Activated naive CD8-positive, alpha-beta T cell (primary cell): ENCODE results near the gene GAA.

Experiments used
- H3K27ac Mint-ChIP-seq: one replicate; pipeline ENCODE4 v1.8.0; 2021; ENCODE audit warnings: mixed read lengths
- H3K27me3 Mint-ChIP-seq: one replicate; pipeline ENCODE4 v1.8.0; 2021; ENCODE audit warnings: mixed read lengths
- H3K36me3 Mint-ChIP-seq: one replicate; pipeline ENCODE4 v1.8.0; 2021; ENCODE audit warnings: mixed read lengths
- H3K4me1 Mint-ChIP-seq: one replicate; pipeline ENCODE4 v1.8.0; 2021; ENCODE audit warnings: low read depth, mixed read lengths
- H3K4me3 Mint-ChIP-seq: one replicate; pipeline ENCODE4 v1.8.0; 2021; ENCODE audit warnings: mild to moderate bottlenecking, mixed read lengths
- H3K9me3 Mint-ChIP-seq: one replicate; pipeline ENCODE4 v1.8.0; 2021; ENCODE audit warnings: low read depth, mixed read lengths

The GAA gene

GRCh38 chr17:80132906-80133625 lies 31.7 kb downstream of the GAA start:
- Mint-ChIP-seq H3K4me3 (no peak overlapping the region), H3K27me3 (no peaks in the 10 kb centered on the region), H3K36me3 (no peaks in the 10 kb centered on the region), H3K9me3 (no peaks in the 10 kb centered on the region), H3K27ac (peak overlapping the region; percentile 9), H3K4me1 (no peaks in the 10 kb centered on the region)

- Mint-ChIP-seq H3K9me3 (no peaks in the 10 kb centered on the region), H3K4me1 (no peaks in the 10 kb centered on the region), H3K27ac (peak overlapping the region; percentile 9), H3K4me3 (no peak overlapping the region), H3K27me3 (no peaks in the 10 kb centered on the region), H3K36me3 (no peaks in the 10 kb centered on the region)
These were observed 32.2 kb downstream of the GAA start for GRCh38 chr17:80133626-80133970.

GRCh38 chr17:80137131-80137530 lies 35.8 kb downstream of the GAA start:
- Mint-ChIP-seq H3K36me3 (peaks cover 3% of the 10 kb centered on the region), H3K9me3 (no peaks in the 10 kb centered on the region), H3K27me3 (no peaks in the 10 kb centered on the region), H3K4me3 (no peak overlapping the region), H3K4me1 (no peaks in the 10 kb centered on the region), H3K27ac (no peak overlapping the region)

- Mint-ChIP-seq H3K9me3 (no peaks in the 10 kb centered on the region), H3K4me1 (peaks cover 3% of the 10 kb centered on the region), H3K27ac (no peak overlapping the region), H3K4me3 (no peak overlapping the region), H3K27me3 (no peaks in the 10 kb centered on the region), H3K36me3 (peaks cover 3% of the 10 kb centered on the region)
These were observed 37.6 kb downstream of the GAA start for GRCh38 chr17:80138856-80139426.

- peaks cover 27% of the 10 kb centered on the region for H3K4me1 Mint-ChIP-seq
- H3K27ac Mint-ChIP-seq = no peak overlapping the region
- no peaks in the 10 kb centered on the region for H3K9me3 Mint-ChIP-seq
- no peaks in the 10 kb centered on the region for H3K27me3 Mint-ChIP-seq
- no peak overlapping the region for H3K4me3 Mint-ChIP-seq
- peaks cover 10% of the 10 kb centered on the region for H3K36me3 Mint-ChIP-seq
These were observed 40.2 kb downstream of the GAA start for GRCh38 chr17:80141463-80142165.

- H3K27ac Mint-ChIP-seq = no peak overlapping the region
These were observed 41.5 kb downstream of the GAA start for GRCh38 chr17:80142929-80143328.

GRCh38 chr17:80145076-80146075 lies 44.0 kb downstream of the GAA start:
- Mint-ChIP-seq H3K4me1 (peaks cover 34% of the 10 kb centered on the region), H3K27me3 (no peaks in the 10 kb centered on the region), H3K27ac (peak overlapping the region; percentile 81), H3K4me3 (peak overlapping the region; percentile 99), H3K9me3 (no peaks in the 10 kb centered on the region), H3K36me3 (peaks cover 8% of the 10 kb centered on the region)

More at GRCh38 chr17:80142929-80143328, 41.5 kb downstream of the GAA start:
- H3K36me3 Mint-ChIP-seq = peaks cover 10% of the 10 kb centered on the region
- no peaks in the 10 kb centered on the region for H3K9me3 Mint-ChIP-seq
- H3K4me3 Mint-ChIP-seq = no peak overlapping the region
- H3K4me1 Mint-ChIP-seq = peaks cover 28% of the 10 kb centered on the region
- H3K27me3 Mint-ChIP-seq = no peaks in the 10 kb centered on the region

GRCh38 chr17:80146121-80147034 lies 45.0 kb downstream of the GAA start:
- peak overlapping the region; percentile 96 for H3K27ac Mint-ChIP-seq
- H3K27me3 Mint-ChIP-seq = no peaks in the 10 kb centered on the region
- peaks cover 8% of the 10 kb centered on the region for H3K36me3 Mint-ChIP-seq
- H3K4me1 Mint-ChIP-seq = peaks cover 34% of the 10 kb centered on the region
- H3K9me3 Mint-ChIP-seq = no peaks in the 10 kb centered on the region
- H3K4me3 Mint-ChIP-seq = peak overlapping the region; percentile 99

GRCh38 chr17:80147035-80147822 lies 45.8 kb downstream of the GAA start, which contains the start of gene EIF4A3:
EIF4A3 (minus strand) TSS chr17:80147128; CDS start chr17:80146961, 167 bp downstream.
- Mint-ChIP-seq H3K4me1 (peaks cover 38% of the 10 kb centered on the region), H3K4me3 (peak within 1 kb of the TSS; percentile 99), H3K36me3 (peaks cover 8% of the 10 kb centered on the region), H3K27me3 (no peaks in the 10 kb centered on the region), H3K27ac (peak within 1 kb of the TSS; percentile 96), H3K9me3 (no peaks in the 10 kb centered on the region)

- no peaks in the 10 kb centered on the region for H3K27me3 Mint-ChIP-seq
- no peak overlapping the region for H3K27ac Mint-ChIP-seq
- peaks cover 14% of the 10 kb centered on the region for H3K4me1 Mint-ChIP-seq
- no peaks in the 10 kb centered on the region for H3K36me3 Mint-ChIP-seq
- no peak overlapping the region for H3K4me3 Mint-ChIP-seq
- no peaks in the 10 kb centered on the region for H3K9me3 Mint-ChIP-seq
These were observed 50.0 kb downstream of the GAA start for GRCh38 chr17:80151333-80151732.

- H3K27ac Mint-ChIP-seq = no peak overlapping the region
- H3K27me3 Mint-ChIP-seq = no peaks in the 10 kb centered on the region
- peaks cover 2% of the 10 kb centered on the region for H3K36me3 Mint-ChIP-seq
- no peaks in the 10 kb centered on the region for H3K9me3 Mint-ChIP-seq
- H3K4me3 Mint-ChIP-seq = no peak overlapping the region
- peaks cover 14% of the 10 kb centered on the region for H3K4me1 Mint-ChIP-seq
These were observed 50.8 kb downstream of the GAA start for GRCh38 chr17:80152081-80152702.

- H3K27me3 Mint-ChIP-seq = no peaks in the 10 kb centered on the region
- no peak overlapping the region for H3K4me3 Mint-ChIP-seq
- no peaks in the 10 kb centered on the region for H3K9me3 Mint-ChIP-seq
- H3K36me3 Mint-ChIP-seq = peaks cover 2% of the 10 kb centered on the region
- peaks cover 12% of the 10 kb centered on the region for H3K4me1 Mint-ChIP-seq
- H3K27ac Mint-ChIP-seq = no peak overlapping the region
These were observed 51.6 kb downstream of the GAA start for GRCh38 chr17:80153004-80153403.

- Mint-ChIP-seq H3K9me3 (no peaks in the 10 kb centered on the region), H3K27ac (no peak overlapping the region), H3K36me3 (peaks cover 2% of the 10 kb centered on the region)
These were observed 52.8 kb downstream of the GAA start for GRCh38 chr17:80154166-80154565.

More at GRCh38 chr17:80154166-80154565, 52.8 kb downstream of the GAA start:
- H3K4me3 Mint-ChIP-seq = no peak overlapping the region
- no peaks in the 10 kb centered on the region for H3K27me3 Mint-ChIP-seq
- peaks cover 7% of the 10 kb centered on the region for H3K4me1 Mint-ChIP-seq
